Nephron (organoid): Measurements from ENCODE around the gene TRIM27.
"Not testable (repeated sequence)": the region's sequence is repeated elsewhere in the genome, so short reads cannot be mapped to it uniquely, and the experiment has no call there.

Source experiments
- H3K27ac Mint-ChIP-seq, 3 experiments: 2 replicates each; pipeline ENCODE4 v1.8.0; 2020; ENCODE audit warnings: mixed read lengths in 3 of 3, mild to moderate bottlenecking in 2 of 3, moderate library complexity in 1 of 3
- H3K27me3 Mint-ChIP-seq: 2 replicates; pipeline ENCODE4 v1.8.0; 2021; ENCODE audit warnings: low read depth, mild to moderate bottlenecking, moderate library complexity, mixed read lengths
- H3K36me3 Mint-ChIP-seq: 2 replicates; pipeline ENCODE4 v1.8.0; 2020; ENCODE audit warnings: low read depth, mixed read lengths
- H3K4me1 Mint-ChIP-seq: 2 replicates; pipeline ENCODE4 v1.8.0; 2020; ENCODE audit warnings: mixed read lengths
- H3K4me3 Mint-ChIP-seq, 3 experiments: 2 replicates each; pipeline ENCODE4 v1.8.0; 2020; ENCODE audit warnings: mild to moderate bottlenecking in 3 of 3, mixed read lengths in 3 of 3, moderate library complexity in 2 of 3
- H3K9me3 Mint-ChIP-seq: 2 replicates; pipeline ENCODE4 v1.8.0; 2020; ENCODE audit warnings: mixed read lengths
- CTCF ChIP-seq, 3 experiments: fragments of 200-600 bp; sonication (generic); IDR thresholded peaks; one replicate each; pipeline ENCODE4 v1.5.0; 2021; ENCODE audit warnings: antibody characterized with exemption in 3 of 3; ENCODE audit not compliant: unreplicated experiment in 3 of 3

Gene TRIM27

GRCh38 chr6:28880894-28881780 is 42.6 kb downstream of the TRIM27 start:
- Mint-ChIP-seq H3K9me3 (no peaks in the 10 kb centered on the region), H3K4me1 (peaks cover 19% of the 10 kb centered on the region), H3K27me3 (no peaks in the 10 kb centered on the region), H3K4me3 (peak overlapping the region; percentile 85 to 96 (median 93)), H3K27ac (peak overlapping the region; percentile 95 to 98 (median 97)), H3K36me3 (no peaks in the 10 kb centered on the region)
- TF ChIP-seq CTCF (IDR thresholded peaks at IDR 0.05; ENCODE audit: unreplicated experiment in 3 of 3) = no peak

- no peak for TF ChIP-seq CTCF (IDR thresholded peaks at IDR 0.05; ENCODE audit: unreplicated experiment in 3 of 3)
- H3K36me3 Mint-ChIP-seq = no peaks in the 10 kb centered on the region
These were observed 43.3 kb downstream of the TRIM27 start for GRCh38 chr6:28880519-28880893.

GRCh38 chr6:28876710-28877109 is 47.1 kb downstream of the TRIM27 start:
- no peaks in the 10 kb centered on the region for H3K36me3 Mint-ChIP-seq
- H3K27ac Mint-ChIP-seq = no peak overlapping the region
- H3K9me3 Mint-ChIP-seq = no peaks in the 10 kb centered on the region
- no peak for TF ChIP-seq CTCF (IDR thresholded peaks at IDR 0.05; ENCODE audit: unreplicated experiment in 3 of 3)
- H3K4me1 Mint-ChIP-seq = peaks cover 19% of the 10 kb centered on the region
- peaks cover 3% of the 10 kb centered on the region for H3K27me3 Mint-ChIP-seq
- H3K4me3 Mint-ChIP-seq = no peak overlapping the region

More at GRCh38 chr6:28880519-28880893, 43.3 kb downstream of the TRIM27 start:
- H3K27me3 Mint-ChIP-seq = peaks cover 2% of the 10 kb centered on the region
- peak overlapping the region; percentile 85 to 96 (median 93) for H3K4me3 Mint-ChIP-seq
- H3K27ac Mint-ChIP-seq = peak overlapping the region; percentile 95 to 98 (median 97)
- peaks cover 19% of the 10 kb centered on the region for H3K4me1 Mint-ChIP-seq
- no peaks in the 10 kb centered on the region for H3K9me3 Mint-ChIP-seq

- H3K4me1 Mint-ChIP-seq = peaks cover 6% of the 10 kb centered on the region
- H3K27me3 Mint-ChIP-seq = peaks cover 3% of the 10 kb centered on the region
- no peaks in the 10 kb centered on the region for H3K36me3 Mint-ChIP-seq
- no peak overlapping the region for H3K27ac Mint-ChIP-seq
- TF ChIP-seq CTCF (IDR thresholded peaks at IDR 0.05; ENCODE audit: unreplicated experiment in 3 of 3) = no peak
- H3K9me3 Mint-ChIP-seq = no peaks in the 10 kb centered on the region
- H3K4me3 Mint-ChIP-seq = no peak overlapping the region
These were observed 48.5 kb downstream of the TRIM27 start for GRCh38 chr6:28875191-28875747.

GRCh38 chr6:28872157-28872817 is 51.5 kb downstream of the TRIM27 start:
- not testable (repeated sequence) for H3K27me3 Mint-ChIP-seq, H3K9me3 Mint-ChIP-seq, H3K36me3 Mint-ChIP-seq, H3K4me1 Mint-ChIP-seq, H3K4me3 Mint-ChIP-seq, H3K27ac Mint-ChIP-seq

GRCh38 chr6:28871335-28872156 is 52.2 kb downstream of the TRIM27 start:
- no peak for TF ChIP-seq CTCF (IDR thresholded peaks at IDR 0.05; ENCODE audit: unreplicated experiment in 3 of 3)
- peaks cover 5% of the 10 kb centered on the region for H3K4me1 Mint-ChIP-seq
- no peak overlapping the region for H3K4me3 Mint-ChIP-seq
- H3K27ac Mint-ChIP-seq = no peak overlapping the region
- no peaks in the 10 kb centered on the region for H3K36me3 Mint-ChIP-seq
- peaks cover 3% of the 10 kb centered on the region for H3K27me3 Mint-ChIP-seq
- H3K9me3 Mint-ChIP-seq = no peaks in the 10 kb centered on the region
